ENCODE measurements around the gene TMEM178B.

TMEM178B gene

DNA sequence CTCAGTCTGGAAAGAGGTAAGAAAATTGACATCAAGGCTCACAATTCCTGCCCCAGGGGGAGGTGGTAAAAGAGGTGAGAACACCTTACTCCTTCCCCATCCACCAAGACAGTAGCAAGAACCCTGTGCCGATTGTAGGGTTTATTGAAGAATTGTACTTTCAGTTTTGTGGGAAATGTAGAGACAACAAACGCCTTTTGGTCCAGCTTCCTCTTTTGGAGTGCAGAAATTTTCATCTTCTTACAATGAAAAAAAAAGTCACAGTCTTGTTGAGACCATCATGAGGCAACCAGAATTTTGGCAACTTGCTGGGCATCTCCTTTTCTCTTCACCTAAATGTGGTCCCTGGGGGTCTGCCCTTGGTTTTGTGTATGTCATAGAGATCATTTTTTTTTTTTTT, 217.7 kb downstream of the TMEM178B start:
- TF ChIP-seq EZH2 (IDR thresholded peaks at IDR 0.05) (no peak), FOXP2 (optimal IDR thresholded peaks at IDR 0.05; ENCODE audit: control extremely low read depth, extremely low read length, insufficient read depth) (no peak), POLR2AphosphoS5 (IDR thresholded peaks at IDR 0.05; ENCODE audit: borderline replicate concordance, low read depth, low read length) (no peak)
- H3K9me3 ChIP-seq (ENCODE audit: low read depth, low read length), result no peaks in the 10 kb centered on the region
- no peak for DNase-seq (ENCODE audit: low read depth, low spot score)
- no peak overlapping the region for H3K27ac ChIP-seq
- H3K36me3 ChIP-seq (ENCODE audit: insufficient read depth, low read length), result no peaks in the 10 kb centered on the region
- H3K9ac ChIP-seq (ENCODE audit: insufficient read length), result no peak overlapping the region
- H3K4me3 ChIP-seq, result no peak overlapping the region

- DNase-seq (ENCODE audit: low read depth, low spot score), result no peak
- Histone ChIP-seq H3K36me3 (ENCODE audit: insufficient read depth, low read length) (no peaks in the 10 kb centered on the region), H3K9ac (ENCODE audit: insufficient read length) (no peak overlapping the region), H3K9me3 (ENCODE audit: low read depth, low read length) (no peaks in the 10 kb centered on the region), H3K4me3 (no peak overlapping the region), H3K27ac (no peak overlapping the region)
- TF ChIP-seq EZH2 (IDR thresholded peaks at IDR 0.05), result no peak
- TF ChIP-seq POLR2AphosphoS5 (IDR thresholded peaks at IDR 0.05; ENCODE audit: borderline replicate concordance, low read depth, low read length), result no peak
- no peak for TF ChIP-seq FOXP2 (optimal IDR thresholded peaks at IDR 0.05; ENCODE audit: control extremely low read depth, extremely low read length, insufficient read depth)
Measured at GRCh38 chr7:141294143-141294829, 220.4 kb downstream of the TMEM178B start.

- no peak overlapping the region for H3K9ac ChIP-seq (ENCODE audit: insufficient read length)
- no peak overlapping the region for H3K27ac ChIP-seq
- no peaks in the 10 kb centered on the region for H3K9me3 ChIP-seq (ENCODE audit: low read depth, low read length)
- H3K36me3 ChIP-seq (ENCODE audit: insufficient read depth, low read length), result no peaks in the 10 kb centered on the region
- no peak for TF ChIP-seq EZH2 (IDR thresholded peaks at IDR 0.05)
- TF ChIP-seq POLR2AphosphoS5 (IDR thresholded peaks at IDR 0.05; ENCODE audit: borderline replicate concordance, low read depth, low read length), result no peak
- TF ChIP-seq FOXP2 (optimal IDR thresholded peaks at IDR 0.05; ENCODE audit: control extremely low read depth, extremely low read length, insufficient read depth), result no peak
- no peak for DNase-seq (ENCODE audit: low read depth, low spot score)
- H3K4me3 ChIP-seq, result no peak overlapping the region
Measured at GRCh38 chr7:141295367-141295895, 221.6 kb downstream of the TMEM178B start.

- Histone ChIP-seq H3K4me3 (no peak overlapping the region), H3K9ac (ENCODE audit: insufficient read length) (no peak overlapping the region), H3K27ac (no peak overlapping the region), H3K36me3 (ENCODE audit: insufficient read depth, low read length) (no peaks in the 10 kb centered on the region), H3K9me3 (ENCODE audit: low read depth, low read length) (no peaks in the 10 kb centered on the region)
- no peak for DNase-seq (ENCODE audit: low read depth, low spot score)
- no peak for TF ChIP-seq POLR2AphosphoS5 (IDR thresholded peaks at IDR 0.05; ENCODE audit: borderline replicate concordance, low read depth, low read length)
- TF ChIP-seq EZH2 (IDR thresholded peaks at IDR 0.05), result no peak
- TF ChIP-seq FOXP2 (optimal IDR thresholded peaks at IDR 0.05; ENCODE audit: control extremely low read depth, extremely low read length, insufficient read depth), result no peak
Measured at GRCh38 chr7:141300816-141301215, 227.0 kb downstream of the TMEM178B start.

- no peak for DNase-seq (ENCODE audit: low read depth, low spot score)
- no peak overlapping the region for H3K27ac ChIP-seq
- H3K36me3 ChIP-seq (ENCODE audit: insufficient read depth, low read length), result no peaks in the 10 kb centered on the region
- H3K9ac ChIP-seq (ENCODE audit: insufficient read length), result no peak overlapping the region
- no peak overlapping the region for H3K4me3 ChIP-seq
- no peak for TF ChIP-seq EZH2 (IDR thresholded peaks at IDR 0.05)
- TF ChIP-seq POLR2AphosphoS5 (IDR thresholded peaks at IDR 0.05; ENCODE audit: borderline replicate concordance, low read depth, low read length), result no peak
- no peak for TF ChIP-seq FOXP2 (optimal IDR thresholded peaks at IDR 0.05; ENCODE audit: control extremely low read depth, extremely low read length, insufficient read depth)
- H3K9me3 ChIP-seq (ENCODE audit: low read depth, low read length), result no peaks in the 10 kb centered on the region
Measured at GRCh38 chr7:141301544-141301943, 227.7 kb downstream of the TMEM178B start.

- Histone ChIP-seq H3K4me3 (no peak overlapping the region), H3K9ac (ENCODE audit: insufficient read length) (no peak overlapping the region), H3K27ac (no peak overlapping the region), H3K9me3 (ENCODE audit: low read depth, low read length) (no peaks in the 10 kb centered on the region), H3K36me3 (ENCODE audit: insufficient read depth, low read length) (no peaks in the 10 kb centered on the region)
- TF ChIP-seq FOXP2 (optimal IDR thresholded peaks at IDR 0.05; ENCODE audit: control extremely low read depth, extremely low read length, insufficient read depth), result no peak
- no peak for TF ChIP-seq EZH2 (IDR thresholded peaks at IDR 0.05)
- no peak for TF ChIP-seq POLR2AphosphoS5 (IDR thresholded peaks at IDR 0.05; ENCODE audit: borderline replicate concordance, low read depth, low read length)
- no peak for DNase-seq (ENCODE audit: low read depth, low spot score)
Measured at GRCh38 chr7:141302617-141303016, 228.8 kb downstream of the TMEM178B start.

DNA sequence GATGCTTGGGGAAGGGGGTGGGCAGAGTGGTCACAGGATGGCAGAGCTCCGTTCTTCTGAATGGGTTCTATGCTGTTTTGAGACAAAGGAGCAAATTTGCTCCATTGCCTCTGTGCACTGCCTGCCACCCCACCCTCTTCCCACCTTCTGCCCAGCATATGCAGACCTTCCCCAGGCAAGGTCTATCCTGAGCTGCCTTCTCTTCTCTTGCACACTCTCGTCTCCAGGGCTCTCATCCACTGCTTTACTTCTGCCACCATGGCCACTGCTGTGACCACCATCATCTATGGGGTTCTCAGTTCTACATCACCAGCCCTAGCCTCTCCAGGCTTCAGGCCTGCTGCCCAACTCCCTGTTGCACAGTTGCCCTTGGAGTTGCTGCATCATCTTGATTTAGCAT, 230.4 kb downstream of the TMEM178B start:
- Histone ChIP-seq H3K9ac (ENCODE audit: insufficient read length) (no peak overlapping the region), H3K9me3 (ENCODE audit: low read depth, low read length) (no peaks in the 10 kb centered on the region), H3K27ac (no peak overlapping the region), H3K4me3 (no peak overlapping the region), H3K36me3 (ENCODE audit: insufficient read depth, low read length) (no peaks in the 10 kb centered on the region)
- no peak for TF ChIP-seq POLR2AphosphoS5 (IDR thresholded peaks at IDR 0.05; ENCODE audit: borderline replicate concordance, low read depth, low read length)
- TF ChIP-seq FOXP2 (optimal IDR thresholded peaks at IDR 0.05; ENCODE audit: control extremely low read depth, extremely low read length, insufficient read depth), result no peak
- TF ChIP-seq EZH2 (IDR thresholded peaks at IDR 0.05), result no peak
- no peak for DNase-seq (ENCODE audit: low read depth, low spot score)

- H3K9me3 ChIP-seq (ENCODE audit: low read depth, low read length), result no peaks in the 10 kb centered on the region
- no peak overlapping the region for H3K4me3 ChIP-seq
- no peak for DNase-seq (ENCODE audit: low read depth, low spot score)
- no peak overlapping the region for H3K27ac ChIP-seq
- H3K9ac ChIP-seq (ENCODE audit: insufficient read length), result no peak overlapping the region
- H3K36me3 ChIP-seq (ENCODE audit: insufficient read depth, low read length), result no peaks in the 10 kb centered on the region
- no peak for TF ChIP-seq FOXP2 (optimal IDR thresholded peaks at IDR 0.05; ENCODE audit: control extremely low read depth, extremely low read length, insufficient read depth)
- TF ChIP-seq EZH2 (IDR thresholded peaks at IDR 0.05), result no peak
- TF ChIP-seq POLR2AphosphoS5 (IDR thresholded peaks at IDR 0.05; ENCODE audit: borderline replicate concordance, low read depth, low read length), result no peak
Measured at GRCh38 chr7:141306081-141306480, 232.2 kb downstream of the TMEM178B start.
